Thymus (tissue), 11 donors: ENCODE results near the gene HNRNPH1. TPM values are rescaled to one million over a fixed set of nuclear protein-coding genes. Genes with fewer than 3 reads are reported as not detected.

ENCODE experiments used
- DNase-seq, 9 donors: peaks; one replicate each; pipeline ENCODE4 v3.0.0-alpha.2; 2013; ENCODE audit warnings: low spot score in 9 of 9, low read depth in 6 of 9, missing footprints in 1 of 9
- H3K27ac ChIP-seq, 2 donors: one replicate each; pipeline ENCODE4 v1.5.1; 2013; ENCODE audit warnings: control low read depth in 1 of 2, low read depth in 1 of 2, low read length in 1 of 2, mild to moderate bottlenecking in 1 of 2, moderate library complexity in 1 of 2
- H3K27me3 ChIP-seq, 2 donors: one replicate each; pipeline ENCODE4 v1.5.1; 2013; ENCODE audit warnings: low read length in 1 of 2; ENCODE audit not compliant: control insufficient read depth in 2 of 2, insufficient read depth in 1 of 2
- H3K36me3 ChIP-seq, 2 donors: one replicate each; pipeline ENCODE4 v1.5.1; 2013; ENCODE audit warnings: low read length in 1 of 2, mild to moderate bottlenecking in 1 of 2, moderate library complexity in 1 of 2; ENCODE audit not compliant: control insufficient read depth in 2 of 2, insufficient read depth in 2 of 2
- H3K4me1 ChIP-seq, 2 donors: one replicate each; pipeline ENCODE4 v1.5.1; 2013; ENCODE audit warnings: low read length in 2 of 2; ENCODE audit not compliant: control insufficient read depth in 2 of 2, insufficient read depth in 2 of 2
- H3K4me3 ChIP-seq, 2 donors: one replicate each; pipeline ENCODE4 v1.5.1; 2013; ENCODE audit warnings: low read length in 2 of 2, control low read depth in 1 of 2, mild to moderate bottlenecking in 1 of 2
- H3K9me3 ChIP-seq, 2 donors: one replicate each; pipeline ENCODE4 v1.5.1; 2013; ENCODE audit warnings: low read length in 1 of 2, mild to moderate bottlenecking in 1 of 2; ENCODE audit not compliant: control insufficient read depth in 2 of 2, insufficient read depth in 1 of 2
- WGBS: extraction: QIAGEN DNeasy Blood & Tissue Kit; methylation state at CpG from one replicate; pipeline ENCODE4 v1.1.7; 2013; 5-methylcytosine and 5-hydroxymethylcytosine counted together
- polyA plus RNA-seq: library from polyadenylated mRNA; stranded (reverse); fragments of 200-250 nt; gene quantifications from one replicate; pipeline ENCODE4 v1.2.3, GENCODE V29; 2013
- total RNA-seq: library from RNA; stranded (reverse); fragments of 120-200 nt; gene quantifications from one replicate; pipeline ENCODE4 v1.2.4, GENCODE V29; 2013
- donor health status: healthy.

The HNRNPH1 gene
- total and polyA plus RNA-seq, 2 donors: 582 to 612 TPM

GRCh38 chr5:179599973-179600372 lies 23.5 kb downstream of the HNRNPH1 start:
- Histone ChIP-seq H3K9me3 (peaks cover 0 to 1% of the 10 kb centered on the region in 2 donors), H3K27ac (no peak overlapping the region), H3K27me3 (no peaks in the 10 kb centered on the region), H3K4me1 (no peaks in the 10 kb centered on the region), H3K36me3 (peaks cover 63 to 76% of the 10 kb centered on the region in 2 donors), H3K4me3 (no peak overlapping the region)
- DNase-seq: no peak
- WGBS: 95% methylated on average over 9 of the region's 9 CpGs

DNA sequence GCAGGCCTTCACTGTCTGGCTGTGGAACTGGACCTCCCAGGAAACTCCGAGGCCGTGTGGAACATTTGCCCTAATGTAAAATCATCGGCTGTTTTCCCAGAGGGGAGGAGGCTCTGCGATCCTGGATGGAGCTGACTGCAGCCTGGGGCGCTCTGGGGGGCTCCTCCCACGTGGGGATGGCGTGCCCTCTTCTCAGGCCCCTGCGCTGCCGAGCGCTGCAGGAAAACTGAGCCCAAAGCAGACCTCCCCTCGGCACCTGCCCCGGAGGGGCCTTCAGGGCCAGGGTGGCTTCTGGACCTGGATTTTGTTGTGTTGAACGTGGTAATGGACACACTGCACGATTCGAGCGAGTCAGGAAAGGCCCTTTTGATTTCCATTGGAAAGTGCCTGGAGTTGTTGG lies 23.9 kb downstream of the HNRNPH1 start:
- H3K36me3 ChIP-seq: peaks cover 67 to 77% of the 10 kb centered on the region in 2 donors
- H3K4me3 ChIP-seq: no peak overlapping the region
- H3K27ac ChIP-seq: no peak overlapping the region
- no peaks in the 10 kb centered on the region for H3K4me1 ChIP-seq
- no peaks in the 10 kb centered on the region for H3K27me3 ChIP-seq
- WGBS: 98% methylated on average over 16 of the region's 16 CpGs
- DNase-seq: no peak
- H3K9me3 ChIP-seq: peaks cover 0 to 1% of the 10 kb centered on the region in 2 donors

GRCh38 chr5:179599100-179599499 lies 24.4 kb downstream of the HNRNPH1 start:
- Histone ChIP-seq H3K27ac (no peak overlapping the region), H3K27me3 (no peaks in the 10 kb centered on the region), H3K4me3 (no peak overlapping the region), H3K36me3 (peaks cover 68 to 77% of the 10 kb centered on the region in 2 donors), H3K9me3 (peaks cover 0 to 1% of the 10 kb centered on the region in 2 donors), H3K4me1 (no peaks in the 10 kb centered on the region)
- no peak for DNase-seq
- 88% methylated on average over 9 of the region's 9 CpGs for WGBS

DNA sequence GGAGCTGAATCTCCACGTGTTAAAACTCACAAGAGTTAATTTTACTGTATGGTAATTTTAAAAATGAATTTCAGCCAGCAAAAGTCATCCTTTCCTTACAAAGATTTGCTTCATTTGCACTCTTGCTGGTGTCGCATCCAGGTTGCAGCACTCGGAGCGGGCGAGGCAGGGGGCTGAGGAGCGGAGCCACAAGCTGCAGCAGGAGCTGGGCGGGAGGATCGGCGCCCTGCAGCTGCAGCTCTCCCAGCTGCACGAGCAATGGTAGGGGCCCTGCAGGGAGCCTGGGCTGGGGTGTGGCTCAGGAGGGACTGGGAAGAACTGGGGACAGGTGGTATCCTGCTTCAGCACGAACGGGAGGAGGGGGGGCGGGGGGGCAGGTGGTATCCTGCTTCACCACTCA lies 27.1 kb downstream of the HNRNPH1 start:
- Histone ChIP-seq H3K27ac (no peak overlapping the region), H3K4me1 (no peaks in the 10 kb centered on the region), H3K9me3 (peaks cover 0 to 1% of the 10 kb centered on the region in 2 donors), H3K4me3 (no peak overlapping the region), H3K27me3 (no peaks in the 10 kb centered on the region), H3K36me3 (peaks cover 67 to 76% of the 10 kb centered on the region in 2 donors)
- 95% methylated on average over 13 of the region's 13 CpGs for WGBS
- DNase-seq: no peak

- H3K9me3 ChIP-seq: peaks cover 0 to 1% of the 10 kb centered on the region in 2 donors
- no peak overlapping the region for H3K4me3 ChIP-seq
- no peak for DNase-seq
- WGBS: 96% methylated on average over 6 of the region's 6 CpGs
- no peak overlapping the region for H3K27ac ChIP-seq
- no peaks in the 10 kb centered on the region for H3K27me3 ChIP-seq
- H3K4me1 ChIP-seq: no peaks in the 10 kb centered on the region
- H3K36me3 ChIP-seq: peaks cover 68 to 74% of the 10 kb centered on the region in 2 donors
Observed at GRCh38 chr5:179595916-179596315, 27.6 kb downstream of the HNRNPH1 start.

DNA sequence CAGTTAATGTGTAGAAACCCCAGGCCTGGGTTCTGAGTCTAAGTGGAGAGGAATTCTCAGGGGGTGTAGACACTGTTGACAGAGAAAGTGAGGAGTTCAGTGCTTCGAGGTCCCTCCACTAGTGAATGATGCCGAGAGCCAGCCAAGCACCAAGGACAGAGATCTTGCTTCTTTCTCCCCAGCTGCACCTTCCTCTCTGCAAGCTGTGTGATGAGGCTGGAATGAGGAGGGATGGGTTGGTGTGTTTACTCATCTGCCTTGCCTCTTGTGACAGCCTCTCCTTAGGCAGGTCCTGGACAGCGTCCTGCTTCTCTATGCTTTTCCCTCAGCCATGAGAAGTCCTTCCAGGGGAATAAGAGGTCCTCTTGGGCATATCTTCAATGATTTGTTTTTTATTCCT lies 35.3 kb downstream of the HNRNPH1 start:
- H3K27ac ChIP-seq: no peak overlapping the region
- H3K36me3 ChIP-seq: peaks cover 52 to 61% of the 10 kb centered on the region in 2 donors
- no peak overlapping the region for H3K4me3 ChIP-seq
- no peaks in the 10 kb centered on the region for H3K9me3 ChIP-seq
- H3K27me3 ChIP-seq: no peaks in the 10 kb centered on the region
- WGBS: 99% methylated on average over 3 of the region's 3 CpGs
- DNase-seq: no peak
- no peaks in the 10 kb centered on the region for H3K4me1 ChIP-seq

GRCh38 chr5:179585941-179586401 lies 37.5 kb downstream of the HNRNPH1 start:
- H3K27me3 ChIP-seq: no peaks in the 10 kb centered on the region
- no peak overlapping the region for H3K4me3 ChIP-seq
- H3K36me3 ChIP-seq: peaks cover 49 to 55% of the 10 kb centered on the region in 2 donors
- no peaks in the 10 kb centered on the region for H3K4me1 ChIP-seq
- no peak overlapping the region for H3K27ac ChIP-seq
- WGBS: 94% methylated on average over 9 of the region's 9 CpGs
- no peaks in the 10 kb centered on the region for H3K9me3 ChIP-seq
- DNase-seq: no peak

GRCh38 chr5:179577286-179577960 lies 46.0 kb downstream of the HNRNPH1 start:
- Histone ChIP-seq H3K4me3 (no peak overlapping the region), H3K9me3 (no peaks in the 10 kb centered on the region), H3K27ac (no peak overlapping the region), H3K27me3 (no peaks in the 10 kb centered on the region), H3K4me1 (no peaks in the 10 kb centered on the region), H3K36me3 (peaks cover 33 to 38% of the 10 kb centered on the region in 2 donors)
- no peak for DNase-seq
- 98% methylated on average over 42 of the region's 42 CpGs for WGBS

GRCh38 chr5:179572386-179572785 lies 51.1 kb downstream of the HNRNPH1 start:
- H3K27ac ChIP-seq: no peak overlapping the region
- peaks cover 47 to 51% of the 10 kb centered on the region in 2 donors for H3K36me3 ChIP-seq
- H3K4me3 ChIP-seq: no peak overlapping the region
- no peak for DNase-seq
- 98% methylated on average over 8 of the region's 8 CpGs for WGBS
- no peaks in the 10 kb centered on the region for H3K27me3 ChIP-seq
- no peaks in the 10 kb centered on the region for H3K4me1 ChIP-seq
- H3K9me3 ChIP-seq: no peaks in the 10 kb centered on the region
